ENCODE results near the gene BCAS1.

- TF ChIP-seq EZH2 (IDR thresholded peaks at IDR 0.05; ENCODE audit: low read depth) = no peak
- TF ChIP-seq, protein P1, sequence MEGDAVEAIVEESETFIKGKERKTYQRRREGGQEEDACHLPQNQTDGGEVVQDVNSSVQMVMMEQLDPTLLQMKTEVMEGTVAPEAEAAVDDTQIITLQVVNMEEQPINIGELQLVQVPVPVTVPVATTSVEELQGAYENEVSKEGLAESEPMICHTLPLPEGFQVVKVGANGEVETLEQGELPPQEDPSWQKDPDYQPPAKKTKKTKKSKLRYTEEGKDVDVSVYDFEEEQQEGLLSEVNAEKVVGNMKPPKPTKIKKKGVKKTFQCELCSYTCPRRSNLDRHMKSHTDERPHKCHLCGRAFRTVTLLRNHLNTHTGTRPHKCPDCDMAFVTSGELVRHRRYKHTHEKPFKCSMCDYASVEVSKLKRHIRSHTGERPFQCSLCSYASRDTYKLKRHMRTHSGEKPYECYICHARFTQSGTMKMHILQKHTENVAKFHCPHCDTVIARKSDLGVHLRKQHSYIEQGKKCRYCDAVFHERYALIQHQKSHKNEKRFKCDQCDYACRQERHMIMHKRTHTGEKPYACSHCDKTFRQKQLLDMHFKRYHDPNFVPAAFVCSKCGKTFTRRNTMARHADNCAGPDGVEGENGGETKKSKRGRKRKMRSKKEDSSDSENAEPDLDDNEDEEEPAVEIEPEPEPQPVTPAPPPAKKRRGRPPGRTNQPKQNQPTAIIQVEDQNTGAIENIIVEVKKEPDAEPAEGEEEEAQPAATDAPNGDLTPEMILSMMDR (conservative IDR thresholded peaks at IDR 0.05) = no peak
Observed at GRCh38 chr20:53902968-53903651, 167.3 kb downstream of the BCAS1 start.
